GM19395 (cell line): Measurements from ENCODE around the gene ST14.

ENCODE experiments used
- ATAC-seq: cut with Tn5 transposase; IDR thresholded peaks from one replicate; pipeline ENCODE4 v1.9.1; 2021; ENCODE audit warnings: mild to moderate bottlenecking, moderate library complexity; ENCODE audit not compliant: unreplicated experiment

ST14 gene

DNA sequence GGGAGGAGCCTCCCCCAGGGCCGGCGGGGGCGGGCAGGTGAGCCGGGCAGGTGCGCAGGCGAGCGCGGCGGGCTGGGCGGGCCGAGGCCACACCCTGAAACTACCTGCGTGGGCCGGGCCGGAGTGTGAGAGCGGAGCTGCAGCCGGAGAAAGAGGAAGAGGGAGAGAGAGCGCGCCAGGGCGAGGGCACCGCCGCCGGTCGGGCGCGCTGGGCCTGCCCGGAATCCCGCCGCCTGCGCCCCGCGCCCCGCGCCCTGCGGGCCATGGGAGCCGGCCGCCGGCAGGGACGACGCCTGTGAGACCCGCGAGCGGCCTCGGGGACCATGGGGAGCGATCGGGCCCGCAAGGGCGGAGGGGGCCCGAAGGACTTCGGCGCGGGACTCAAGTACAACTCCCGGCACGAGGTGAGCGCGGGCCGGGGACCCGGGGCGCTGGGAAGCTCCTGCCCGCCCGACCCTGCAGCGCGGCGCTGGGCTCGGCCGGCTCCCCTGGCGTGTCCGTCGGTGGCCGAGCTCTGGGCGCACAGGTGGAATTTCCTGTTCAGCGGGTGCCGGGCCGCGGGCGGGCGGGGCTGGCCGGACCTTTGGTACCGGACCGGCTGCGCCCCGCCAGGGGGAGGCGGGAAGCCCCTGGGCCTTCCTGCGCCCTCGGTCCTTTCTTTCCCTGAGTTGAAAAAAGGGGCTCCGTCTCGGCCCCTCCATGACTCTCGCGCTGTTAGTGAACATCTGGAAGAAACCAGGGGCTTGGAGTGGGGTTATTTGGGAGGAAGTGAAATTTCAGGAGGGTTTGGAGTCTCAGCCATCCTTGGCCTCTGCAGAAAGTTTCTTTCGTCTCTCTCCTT is at the start of gene ST14:
Gene ST14 (plus strand): TSS at position 126 of the 841 bp plus-strand sequence. CDS start 198 bp downstream, at position 324.
- ATAC-seq: no peak

DNA sequence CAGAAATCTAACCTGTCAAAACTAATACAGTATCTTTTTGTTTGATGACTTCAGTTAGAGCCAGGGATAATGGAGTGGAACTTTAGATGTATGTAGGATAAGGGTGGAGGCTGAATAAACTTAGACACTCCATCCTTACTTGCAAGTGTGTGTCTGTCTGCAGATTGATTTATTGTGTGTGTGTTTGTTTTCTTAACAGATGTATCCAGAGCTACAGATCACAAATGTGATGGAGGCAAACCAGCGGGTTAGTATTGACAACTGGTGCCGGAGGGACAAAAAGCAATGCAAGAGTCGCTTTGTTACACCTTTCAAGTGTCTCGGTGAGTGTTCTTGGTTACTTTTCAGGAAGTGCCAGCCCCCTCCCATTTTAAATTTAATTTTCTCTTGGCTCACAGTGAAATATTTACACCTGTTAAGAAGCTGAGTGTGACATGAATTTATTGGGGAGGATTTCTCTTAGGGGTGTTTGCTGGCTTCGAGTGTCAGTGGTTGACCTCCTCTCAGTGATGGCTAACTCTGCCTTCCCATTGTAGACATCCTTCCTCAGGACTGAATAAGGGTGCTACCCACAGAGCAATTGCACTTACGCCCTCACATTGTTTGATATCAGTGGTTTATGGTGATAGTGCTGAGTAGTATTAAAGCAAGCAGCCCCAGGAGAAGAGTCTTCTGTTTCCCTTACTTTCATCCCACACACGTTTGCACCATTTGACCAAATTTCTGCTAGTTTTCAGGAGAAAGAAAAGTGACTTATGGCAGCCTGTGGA is 49.1 kb upstream of the ST14 start:
- ATAC-seq: no peak

DNA sequence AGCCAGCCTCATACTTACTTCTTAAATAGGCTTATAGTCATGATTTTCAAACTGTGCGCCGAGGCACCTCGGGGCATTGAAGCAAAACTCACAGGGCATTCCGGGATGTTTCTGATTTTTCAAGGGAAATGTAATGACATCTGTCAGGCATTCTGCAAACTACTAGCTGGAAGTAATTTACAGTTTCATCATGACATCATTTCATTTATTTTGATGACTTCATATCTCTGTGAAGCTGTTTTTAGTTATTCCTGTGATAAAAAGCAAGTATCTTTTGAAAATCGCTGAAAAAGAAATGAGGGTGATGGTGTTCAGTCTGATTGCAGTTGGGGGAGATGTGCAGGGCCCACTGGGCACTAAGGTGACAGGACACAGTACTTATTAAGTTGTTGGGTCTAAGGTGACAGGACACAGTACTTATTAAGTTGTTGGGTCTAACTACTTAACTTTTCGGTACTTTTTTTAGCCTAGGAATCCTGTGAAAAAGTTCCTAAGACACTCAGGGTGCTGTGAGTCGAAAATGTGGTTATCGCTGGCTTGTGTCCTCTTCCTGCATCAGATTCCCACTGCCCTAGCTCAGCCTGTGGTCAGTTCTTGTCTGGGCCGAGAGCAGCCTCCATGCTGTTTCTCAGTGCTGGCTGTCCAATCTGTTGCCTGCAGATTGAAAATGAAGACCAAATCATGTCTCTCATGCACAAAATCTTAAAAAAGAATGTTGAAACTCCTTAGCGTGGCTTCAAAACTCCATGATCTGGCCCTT is 47.3 kb upstream of the ST14 start:
- ATAC-seq: no peak

DNA sequence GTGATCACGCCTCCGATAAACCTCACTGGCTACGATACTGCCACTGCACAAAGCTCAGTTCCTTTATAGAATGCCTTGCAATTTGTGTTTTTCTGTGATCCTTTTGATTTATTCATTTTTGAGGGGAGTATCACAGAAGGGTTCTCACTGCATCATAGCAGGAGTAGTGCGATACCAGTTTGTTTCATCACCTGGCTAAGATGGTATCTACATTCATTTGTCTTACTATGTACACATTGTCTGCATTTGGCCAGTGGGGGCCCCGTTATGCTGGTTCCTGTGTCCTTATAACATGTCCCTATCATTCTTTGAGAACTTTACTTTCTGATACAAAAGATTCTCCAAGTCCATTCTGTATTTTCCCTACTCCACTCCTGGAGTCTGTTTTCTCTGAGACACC is 45.3 kb upstream of the ST14 start:
- ATAC-seq: no peak

DNA sequence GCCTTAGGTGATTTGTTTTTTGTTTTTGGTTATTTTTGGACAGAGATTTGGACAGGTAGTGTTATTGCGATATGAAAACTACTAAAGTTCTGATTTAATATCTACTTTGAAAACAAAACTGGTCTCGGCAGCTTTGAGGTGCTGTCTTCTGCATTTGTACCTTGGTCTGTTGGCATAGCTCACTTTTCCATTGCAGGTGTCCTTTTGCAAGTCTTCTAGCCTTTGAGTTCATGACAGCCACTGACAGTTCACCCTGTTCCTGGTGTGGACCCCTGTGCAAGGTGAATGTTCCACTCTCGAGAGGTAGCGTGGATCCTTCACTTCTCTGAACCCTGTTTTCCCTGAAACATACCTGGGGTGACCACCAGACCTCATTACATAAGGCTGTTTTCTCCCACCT is 44.9 kb upstream of the ST14 start:
- no peak for ATAC-seq

DNA sequence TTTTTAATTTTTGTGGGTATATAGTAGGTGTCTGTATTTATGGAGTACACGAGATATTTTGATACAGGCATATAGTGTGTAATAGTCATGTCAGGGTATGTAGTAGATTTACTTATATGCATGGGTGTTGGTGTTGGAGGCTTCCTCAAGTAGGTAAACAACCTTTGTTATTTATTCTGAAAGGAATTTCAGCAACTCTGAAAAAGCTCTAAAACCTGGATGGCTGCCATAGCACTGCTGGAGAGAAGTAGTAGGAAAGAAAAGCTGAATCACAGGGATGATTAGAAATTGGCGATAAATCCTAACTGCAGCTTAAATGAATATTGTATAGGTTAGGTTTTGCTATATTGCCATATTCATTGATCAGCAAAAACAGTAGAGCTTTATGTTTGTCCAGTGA is 44.4 kb upstream of the ST14 start:
- no peak for ATAC-seq

DNA sequence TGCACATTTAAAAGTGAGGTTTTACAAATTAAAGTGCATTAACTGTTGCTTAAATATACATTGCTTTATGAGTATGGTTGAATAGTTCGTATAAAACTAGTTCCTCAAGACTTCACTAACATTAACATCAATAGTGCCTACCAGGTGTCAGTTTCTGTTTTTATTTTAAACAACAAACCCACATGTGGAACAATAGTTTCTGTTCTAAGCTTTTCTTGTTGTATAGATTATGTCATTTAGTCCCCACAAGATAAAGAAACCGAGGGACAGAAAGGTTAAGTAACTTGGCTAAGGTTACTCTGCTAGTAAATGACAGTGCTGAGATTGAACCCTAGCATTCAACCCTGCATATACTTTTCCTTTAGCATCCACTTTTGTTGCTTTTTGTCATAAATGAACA is 41.4 kb upstream of the ST14 start:
- peak; percentile 86 for ATAC-seq

DNA sequence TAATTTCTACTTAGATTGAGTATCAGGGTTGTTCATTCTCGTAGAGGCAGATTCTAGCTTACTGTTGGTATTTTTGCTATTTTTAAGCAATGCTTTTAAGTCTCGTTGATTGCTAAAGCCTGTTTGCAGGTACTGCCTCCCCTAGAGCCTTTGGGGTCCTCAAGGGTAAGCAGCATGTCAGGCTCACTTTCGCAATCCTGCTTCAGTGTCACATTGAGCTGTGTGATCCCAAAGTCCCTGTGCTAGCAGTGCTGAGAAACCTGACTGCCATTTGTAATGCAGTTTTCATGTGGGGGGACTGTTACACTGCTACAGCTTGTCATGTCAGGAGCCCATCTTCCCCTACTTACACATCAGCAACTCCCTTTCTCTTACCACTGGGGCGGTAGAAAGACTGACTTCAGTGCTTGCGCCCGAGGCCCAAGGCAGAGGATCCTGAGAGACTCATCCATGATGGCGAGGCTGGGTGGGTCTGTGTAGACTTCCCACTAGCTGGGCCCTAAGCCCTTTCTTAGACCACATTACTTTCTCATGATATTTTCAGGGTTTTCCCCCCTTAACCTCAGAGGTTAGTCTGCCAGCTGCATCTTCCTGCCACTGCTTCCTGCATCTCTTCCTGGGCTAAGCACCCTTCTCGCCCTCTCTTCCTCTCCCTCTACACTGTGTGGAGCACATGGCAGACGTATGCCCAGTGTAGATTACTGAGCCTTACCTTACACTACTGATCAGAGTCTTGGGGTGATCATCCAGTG is 40.8 kb upstream of the ST14 start:
- peak; percentile 54 for ATAC-seq

DNA sequence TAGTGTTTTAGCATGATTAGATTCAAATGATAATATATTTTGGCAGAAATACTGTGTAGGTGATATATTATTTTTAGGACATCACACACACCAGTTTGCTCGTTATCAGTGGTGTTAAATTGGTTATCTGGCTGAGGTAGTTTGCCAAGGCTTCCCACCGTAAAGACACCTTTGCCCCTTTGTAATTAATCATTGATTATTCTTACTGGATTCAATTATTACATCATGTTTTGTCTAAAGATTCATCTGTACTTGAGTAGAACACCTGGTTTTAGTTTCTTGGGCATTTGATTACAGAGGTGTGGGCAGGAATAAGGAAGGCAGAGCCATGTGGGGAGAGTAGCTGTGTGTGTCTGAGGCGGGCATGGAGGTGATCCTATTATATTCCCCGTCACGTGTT is 39.5 kb upstream of the ST14 start:
- no peak for ATAC-seq

DNA sequence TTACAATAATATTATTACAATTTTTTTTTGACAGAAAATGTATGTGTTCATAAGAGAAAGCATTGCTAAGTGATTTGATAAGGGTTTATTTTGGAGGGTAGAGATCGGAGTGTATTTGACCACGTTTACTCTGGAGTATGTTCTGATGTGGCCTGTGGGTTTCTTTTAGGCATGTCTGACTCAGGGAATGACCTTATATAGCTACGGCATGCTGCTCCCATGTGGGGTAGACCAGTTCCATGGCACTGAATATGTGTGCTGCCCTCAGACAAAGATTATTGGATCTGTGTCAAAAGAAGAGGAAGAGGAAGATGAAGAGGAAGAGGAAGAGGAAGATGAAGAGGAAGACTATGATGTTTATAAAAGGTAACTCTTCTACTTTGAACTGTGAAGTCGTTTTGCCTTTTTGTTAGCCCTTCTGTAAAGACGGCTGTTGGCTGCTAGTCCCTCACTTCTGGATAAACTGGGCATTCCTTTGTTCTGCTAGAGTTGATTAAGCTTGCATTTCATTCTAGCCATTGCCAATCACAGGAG is 38.1 kb upstream of the ST14 start:
- ATAC-seq: no peak

DNA sequence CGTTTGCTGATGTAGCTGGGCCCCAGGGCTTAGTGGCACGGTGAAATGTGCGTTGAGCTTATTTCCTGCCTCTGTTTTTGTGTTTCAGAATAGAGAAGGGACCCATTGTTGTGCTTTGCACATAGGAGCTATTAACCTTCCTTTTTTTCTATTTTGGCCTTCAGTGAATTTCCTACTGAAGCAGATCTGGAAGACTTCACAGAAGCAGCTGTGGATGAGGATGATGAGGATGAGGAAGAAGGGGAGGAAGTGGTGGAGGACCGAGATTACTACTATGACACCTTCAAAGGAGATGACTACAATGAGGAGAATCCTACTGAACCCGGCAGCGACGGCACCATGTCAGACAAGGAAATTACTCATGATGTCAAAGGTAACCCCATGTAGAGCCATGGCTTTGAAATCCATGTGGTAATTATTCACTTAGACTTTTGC is 37.4 kb upstream of the ST14 start:
- ATAC-seq: no peak

DNA sequence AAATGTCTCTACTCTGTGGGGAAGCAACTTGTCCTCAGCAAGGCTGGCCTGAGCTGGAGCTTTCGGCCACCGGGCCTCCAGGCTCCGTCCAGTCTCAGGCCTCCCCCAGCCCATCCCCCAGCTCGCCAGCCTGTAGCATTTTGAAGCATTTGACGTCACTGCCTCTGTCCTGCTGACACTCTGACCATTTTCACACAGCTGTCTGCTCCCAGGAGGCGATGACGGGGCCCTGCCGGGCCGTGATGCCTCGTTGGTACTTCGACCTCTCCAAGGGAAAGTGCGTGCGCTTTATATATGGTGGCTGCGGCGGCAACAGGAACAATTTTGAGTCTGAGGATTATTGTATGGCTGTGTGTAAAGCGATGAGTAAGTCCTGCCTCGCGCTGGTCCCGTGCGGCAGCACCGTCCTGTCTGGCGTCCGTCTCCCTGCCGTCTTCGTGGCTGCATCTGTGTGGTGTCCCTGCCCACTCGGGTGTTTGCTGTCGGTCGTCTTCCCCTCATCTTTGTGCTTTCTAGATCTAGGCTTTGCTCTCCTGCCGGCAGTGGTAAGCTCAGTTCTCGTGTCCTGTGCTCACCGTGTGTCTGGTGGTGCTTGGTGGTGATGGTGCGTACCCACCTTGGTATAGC is 36.1 kb upstream of the ST14 start:
- no peak for ATAC-seq

DNA sequence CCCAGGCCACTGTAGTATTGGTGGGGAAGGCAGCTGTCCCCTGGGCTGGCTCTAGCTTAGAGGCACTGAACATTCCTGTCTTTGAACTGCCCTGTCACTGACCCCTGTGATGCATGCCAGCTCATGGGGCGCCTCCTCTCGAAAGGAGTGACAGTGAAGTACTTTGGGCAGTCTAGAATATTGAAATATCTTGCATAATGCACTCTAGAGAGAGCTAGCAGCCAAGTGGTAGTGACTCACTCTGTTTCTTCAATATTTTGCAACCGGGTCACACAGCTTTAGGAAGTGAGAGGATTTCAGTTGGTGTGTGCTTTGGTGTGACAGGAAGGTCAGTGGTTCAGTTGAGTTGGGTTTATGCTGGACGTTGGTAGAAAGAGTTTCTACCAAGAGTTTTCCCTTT is 35.5 kb upstream of the ST14 start:
- no peak for ATAC-seq

DNA sequence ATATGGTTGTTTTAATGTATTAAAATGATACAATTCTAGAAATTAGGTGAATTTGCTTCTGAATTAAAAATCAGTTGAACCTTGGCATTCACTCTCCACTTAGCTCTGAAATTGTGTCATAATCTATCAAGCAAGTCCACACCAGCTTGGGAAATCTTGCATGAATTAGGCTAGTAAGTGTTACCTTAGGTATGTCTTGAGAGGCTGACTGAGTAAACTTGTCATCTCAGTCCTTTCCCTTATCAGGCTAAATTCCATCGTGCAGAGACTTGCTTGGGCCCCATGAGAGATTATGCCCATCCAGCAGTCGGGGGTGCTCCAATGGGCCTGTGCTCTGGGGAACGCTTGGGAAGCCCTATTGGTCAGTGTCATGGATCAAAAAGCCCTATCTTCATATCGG is 33.9 kb upstream of the ST14 start:
- no peak for ATAC-seq

DNA sequence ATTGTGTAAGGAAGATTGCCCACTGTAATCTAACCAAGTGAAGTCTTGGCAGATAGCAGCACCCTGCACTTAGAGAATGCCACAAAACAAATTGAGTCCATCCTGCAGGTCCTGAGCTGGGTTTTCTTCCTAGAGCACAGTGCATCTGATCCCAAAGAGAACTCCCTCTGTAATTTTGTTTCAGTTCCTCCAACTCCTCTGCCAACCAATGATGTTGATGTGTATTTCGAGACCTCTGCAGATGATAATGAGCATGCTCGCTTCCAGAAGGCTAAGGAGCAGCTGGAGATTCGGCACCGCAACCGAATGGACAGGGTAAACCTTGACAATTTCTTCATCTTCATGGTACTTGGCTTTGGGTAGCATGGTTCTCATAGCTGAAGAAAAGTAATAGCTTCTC is 33.1 kb upstream of the ST14 start:
- ATAC-seq: no peak

DNA sequence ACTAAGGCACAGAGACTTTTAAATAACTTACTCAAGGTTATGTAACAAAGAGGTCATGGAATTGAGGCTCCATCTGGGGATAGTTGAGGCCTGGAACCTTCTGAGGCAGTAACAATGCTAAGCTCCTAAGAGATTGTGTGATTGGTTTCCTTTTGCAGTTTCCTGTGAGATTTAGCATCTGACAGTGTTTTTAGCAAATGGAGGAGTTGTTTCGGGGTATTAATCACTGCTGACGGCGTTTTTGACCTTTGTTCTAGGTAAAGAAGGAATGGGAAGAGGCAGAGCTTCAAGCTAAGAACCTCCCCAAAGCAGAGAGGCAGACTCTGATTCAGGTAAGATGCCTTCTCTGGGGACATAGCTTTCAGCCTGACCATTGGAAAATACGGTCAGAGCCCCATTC is 32.1 kb upstream of the ST14 start:
- ATAC-seq: no peak

DNA sequence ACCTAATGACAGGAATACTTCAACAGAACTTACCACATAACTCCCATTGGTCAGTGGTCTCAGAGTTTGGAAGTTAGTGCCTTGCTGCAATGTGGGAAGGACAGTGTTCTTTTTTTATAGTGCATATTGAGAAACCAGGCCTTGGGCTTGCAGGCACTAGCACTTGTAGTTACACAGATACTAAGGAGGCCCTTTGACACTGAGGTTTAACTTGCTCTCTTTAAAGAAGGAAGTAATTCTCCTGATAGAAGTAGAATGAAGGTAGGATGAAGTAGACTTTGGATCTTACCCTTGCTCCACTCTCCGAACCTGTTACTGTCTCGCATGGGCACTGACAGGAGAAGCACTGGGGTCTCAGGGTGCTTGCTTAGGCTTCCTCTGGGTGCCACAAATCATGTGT is 31.0 kb upstream of the ST14 start:
- no peak for ATAC-seq

DNA sequence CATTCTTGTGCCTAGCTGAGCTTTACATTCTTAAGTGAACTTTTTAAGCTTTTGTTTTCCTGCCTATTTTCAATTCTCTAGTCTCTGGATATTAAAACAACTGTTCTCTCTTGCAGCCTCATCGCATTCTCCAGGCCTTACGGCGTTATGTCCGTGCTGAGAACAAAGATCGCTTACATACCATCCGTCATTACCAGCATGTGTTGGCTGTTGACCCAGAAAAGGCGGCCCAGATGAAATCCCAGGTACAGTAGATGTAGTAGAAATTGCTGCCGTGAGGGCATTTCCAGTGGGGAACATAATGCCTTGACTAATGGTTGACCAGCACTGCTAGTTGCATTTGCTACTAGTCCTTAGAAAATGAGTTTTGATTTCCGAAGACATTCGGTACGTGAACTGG is 29.7 kb upstream of the ST14 start:
- no peak for ATAC-seq

DNA sequence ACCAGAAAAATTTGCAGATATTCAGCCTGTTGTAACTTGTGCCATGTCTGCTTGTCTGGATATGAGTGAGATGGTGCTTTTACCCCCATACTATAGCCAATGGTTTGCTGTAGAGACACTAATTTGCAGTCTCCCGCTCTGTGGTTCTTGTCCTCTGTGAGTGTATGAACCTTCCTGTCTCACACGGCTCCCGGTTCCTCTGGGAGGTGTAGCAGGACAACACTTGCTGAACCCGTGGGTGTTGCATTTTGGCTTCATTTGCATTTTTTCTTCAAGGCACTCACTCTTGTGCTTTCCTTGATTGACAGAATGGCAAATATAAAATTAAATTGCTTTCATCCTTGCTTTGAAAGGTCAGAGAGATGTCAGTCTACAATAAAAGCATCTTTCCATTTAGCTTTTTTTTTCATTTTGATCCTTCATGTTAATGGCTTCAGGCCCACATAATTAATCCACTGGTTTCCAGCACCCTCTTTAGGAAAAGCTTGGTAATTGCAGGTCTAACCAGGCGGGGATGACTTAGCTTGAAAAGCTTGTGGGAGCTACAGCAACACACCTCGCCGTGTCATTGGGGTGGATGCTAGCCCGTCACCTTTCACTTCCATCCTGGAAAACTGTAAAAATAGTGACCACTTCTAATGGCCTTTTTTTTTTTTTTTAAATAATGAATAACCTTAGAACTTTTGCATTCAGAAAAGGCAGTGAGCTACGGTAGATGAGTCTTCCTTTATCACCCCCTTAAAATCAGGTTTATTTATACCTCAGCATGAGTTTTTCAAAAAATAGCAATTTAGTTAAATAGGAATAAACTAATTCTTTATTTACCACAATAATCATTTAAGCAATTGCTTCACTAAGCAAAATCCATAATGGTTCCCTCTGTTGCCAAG is 27.4 kb upstream of the ST14 start:
- ATAC-seq: peak; percentile 87
